Raji (cell line): Measurements from ENCODE around the gene TGFB3.

Experiments
- POLR2A ChIP-seq: IDR thresholded peaks from 2 replicates; pipeline ENCODE4 v1.6.1; 2011; ENCODE audit warnings: low read depth, low read length, control low read depth; ENCODE audit not compliant: insufficient read depth

The TGFB3 gene

DNA sequence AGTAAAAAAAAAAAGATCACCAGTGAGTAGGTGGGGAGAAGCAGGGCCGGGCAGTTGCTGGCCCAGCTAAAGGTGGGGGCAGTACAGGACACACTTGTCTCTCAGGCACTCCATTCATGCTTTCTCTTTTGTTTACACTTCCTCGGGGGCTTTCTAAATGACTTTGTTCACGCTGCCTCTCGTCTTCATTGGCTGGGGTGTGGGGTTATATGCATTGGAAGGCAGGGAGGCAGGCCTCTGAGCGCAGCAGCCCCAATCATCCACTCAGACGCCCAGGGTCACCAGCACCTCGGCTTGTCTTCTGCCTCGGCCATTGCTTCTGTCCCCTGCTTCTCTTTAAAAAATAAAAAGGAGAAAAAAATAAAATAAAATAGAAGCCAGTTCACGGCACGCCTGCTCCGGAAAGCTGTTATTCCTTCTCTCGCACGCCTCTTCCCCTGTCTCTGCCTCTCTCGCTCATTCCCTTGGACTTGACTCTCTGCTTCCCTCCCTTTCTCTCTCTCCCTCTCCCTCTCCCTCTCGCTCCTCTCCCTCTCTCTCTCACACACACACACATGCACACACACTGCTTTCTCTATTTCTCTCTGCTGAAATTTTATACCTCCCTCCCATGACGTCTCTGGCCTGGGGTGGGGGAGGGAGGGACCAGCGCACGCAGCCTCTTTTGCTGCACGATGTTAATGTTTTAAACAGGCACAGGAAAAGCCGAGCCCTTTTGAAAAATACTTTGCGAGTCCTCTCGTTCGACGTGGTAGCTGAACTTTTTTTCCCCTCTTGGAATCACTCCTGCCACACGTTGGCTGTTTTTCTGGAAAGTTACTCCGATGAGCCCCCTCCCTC lies at the start of gene TGFB3:
Gene TGFB3 (minus strand): TSS at position 570 of the 840 bp plus-strand sequence. CDS start 1,102 bp downstream, outside the sequence.
- no peak for TF ChIP-seq POLR2A

DNA sequence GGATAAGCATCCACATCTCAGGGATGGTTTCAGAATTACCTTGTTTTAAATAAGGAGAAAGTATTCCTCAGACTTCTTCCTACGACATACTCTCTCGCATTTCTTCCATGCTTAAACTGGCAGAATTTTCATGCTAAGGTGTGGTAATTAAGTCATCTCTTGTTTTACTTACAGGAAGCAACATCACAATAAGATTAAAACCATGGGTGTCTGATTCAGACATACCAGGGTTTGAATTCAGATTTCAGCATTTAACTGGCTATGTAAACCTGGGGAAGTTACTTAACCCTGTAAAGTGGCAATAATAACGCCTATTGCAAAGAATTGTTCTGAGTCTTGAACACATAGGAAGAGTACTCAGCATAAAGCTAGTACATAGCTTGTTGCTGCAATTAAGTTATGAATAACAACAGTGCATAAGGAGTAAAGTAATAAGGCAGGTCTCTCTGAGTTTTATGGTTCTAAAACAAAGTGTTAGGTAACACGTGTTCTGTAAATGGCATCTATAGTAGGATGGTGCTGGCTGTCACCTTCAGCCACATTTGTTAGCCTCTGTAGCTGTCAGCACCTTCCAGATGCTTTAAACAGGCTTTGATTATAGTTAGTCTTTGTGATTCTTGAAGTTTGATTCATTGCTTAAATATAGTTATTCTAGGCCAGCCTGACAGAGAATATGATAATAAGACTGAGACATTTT lies 42.6 kb upstream of the TGFB3 start:
- no peak for TF ChIP-seq POLR2A

DNA sequence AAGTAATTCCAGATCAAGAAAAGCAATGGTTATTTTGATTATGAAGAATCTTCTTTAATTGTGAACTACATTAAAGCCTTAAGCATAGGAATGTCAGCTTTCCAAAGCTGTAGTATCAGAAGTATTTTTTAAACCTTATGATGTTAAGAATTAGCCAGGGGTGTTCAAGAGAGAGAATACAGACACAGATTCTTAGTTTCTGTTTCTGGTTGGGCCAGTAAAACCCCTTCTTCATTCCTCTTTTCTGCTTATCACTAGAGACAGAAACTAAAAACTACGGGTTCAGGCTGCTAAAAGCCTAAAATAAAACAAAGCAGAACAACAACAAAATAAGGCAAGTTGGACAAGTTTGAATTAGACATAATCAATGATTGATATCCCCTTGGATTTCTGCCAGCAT lies 42.0 kb upstream of the TGFB3 start:
- TF ChIP-seq POLR2A = no peak

DNA sequence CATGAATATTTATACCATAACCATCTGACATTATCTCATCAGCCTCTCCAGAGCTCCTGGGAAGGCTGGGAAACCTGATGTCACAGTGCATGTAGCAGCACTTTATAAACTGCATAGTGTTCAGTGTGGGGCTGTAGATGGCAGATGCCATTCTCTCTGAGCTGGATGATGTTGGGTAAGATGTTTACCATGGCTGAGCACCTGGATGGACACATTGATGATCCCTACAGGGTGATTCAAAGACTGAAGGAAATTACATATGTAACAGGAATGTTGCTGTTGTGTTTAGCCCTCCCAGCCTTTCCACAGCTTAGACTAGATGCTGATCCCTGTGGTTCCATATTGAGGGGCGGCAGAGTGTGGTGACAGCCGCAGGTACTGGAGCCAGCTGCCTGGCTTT lies 41.2 kb upstream of the TGFB3 start:
- no peak for TF ChIP-seq POLR2A

DNA sequence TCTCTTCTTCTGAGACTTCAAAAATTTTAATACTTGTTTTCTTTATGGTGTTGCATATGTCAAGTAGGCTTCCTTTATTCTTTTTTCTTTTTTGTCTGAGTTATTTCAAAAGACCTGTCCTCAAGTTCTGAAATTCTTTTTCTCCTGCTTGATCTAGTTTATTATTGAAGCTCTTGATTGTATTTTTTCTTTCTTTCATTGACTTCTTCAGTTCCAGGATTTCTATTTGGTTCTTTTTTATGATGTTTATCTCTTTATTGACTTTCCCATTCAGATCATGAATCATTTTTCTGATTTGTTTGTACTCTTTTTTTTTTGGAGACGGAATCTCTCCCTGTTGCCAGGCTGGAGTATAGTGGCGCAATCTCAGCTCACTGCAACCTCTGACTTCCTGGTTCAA lies 37.9 kb upstream of the TGFB3 start:
- TF ChIP-seq POLR2A = no peak

DNA sequence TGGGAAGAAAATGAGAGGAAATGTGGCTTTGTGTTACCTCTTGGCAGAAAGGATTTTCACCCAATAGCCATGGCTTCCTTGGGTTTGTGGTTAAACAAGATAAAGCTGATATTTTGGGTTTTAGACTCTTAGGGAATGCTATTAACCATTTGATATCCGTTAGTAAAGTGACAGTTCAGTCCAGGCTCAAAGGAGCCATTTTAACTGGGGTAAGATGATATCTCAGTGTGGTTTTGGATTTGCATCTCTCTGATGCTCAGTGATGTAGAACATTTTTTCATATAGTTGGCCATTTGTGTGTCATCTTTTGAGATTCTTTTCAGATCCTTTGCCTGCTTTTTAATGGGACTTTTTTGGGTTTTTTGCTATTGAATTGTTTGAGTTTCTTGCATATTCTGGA lies 33.9 kb upstream of the TGFB3 start:
- no peak for TF ChIP-seq POLR2A

DNA sequence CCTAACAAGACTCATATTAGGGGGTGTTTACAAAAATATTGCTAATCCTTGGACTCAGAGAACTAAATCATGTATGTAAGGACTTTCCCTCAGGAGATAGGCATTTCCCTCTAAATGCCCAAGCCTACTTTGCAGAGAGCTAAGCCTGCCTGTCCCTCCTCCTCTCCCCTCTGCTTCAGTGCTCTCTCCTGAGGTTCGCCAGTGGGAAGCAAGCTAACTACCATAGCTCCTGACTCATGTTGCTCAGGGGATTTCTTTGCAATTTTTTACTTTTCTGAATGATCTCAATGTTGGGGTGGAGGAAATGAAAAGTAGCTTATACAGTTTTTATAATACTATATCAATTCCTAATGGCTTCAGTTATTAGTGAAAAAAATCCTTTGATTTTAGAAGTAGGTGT lies 33.4 kb upstream of the TGFB3 start:
- no peak for TF ChIP-seq POLR2A

DNA sequence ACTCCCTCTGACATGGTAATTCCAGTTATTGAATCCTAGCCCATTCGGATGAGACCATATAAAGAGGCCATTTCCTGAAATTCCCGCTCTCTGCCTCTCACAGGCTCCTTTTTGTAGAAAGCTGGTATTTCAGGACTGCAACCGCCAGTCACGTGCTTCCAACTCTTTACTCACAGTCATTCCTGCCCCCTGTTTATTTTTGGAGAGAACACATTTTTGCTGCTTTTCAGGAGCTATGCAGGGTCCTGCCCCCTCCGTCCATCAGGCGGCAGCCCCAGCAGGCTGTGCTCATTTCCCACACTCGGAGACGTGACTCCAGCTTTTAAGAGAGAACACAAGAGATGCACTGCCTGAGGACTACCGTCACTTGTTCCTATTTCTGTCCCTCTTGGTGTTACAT lies 30.6 kb upstream of the TGFB3 start:
- TF ChIP-seq POLR2A = no peak

DNA sequence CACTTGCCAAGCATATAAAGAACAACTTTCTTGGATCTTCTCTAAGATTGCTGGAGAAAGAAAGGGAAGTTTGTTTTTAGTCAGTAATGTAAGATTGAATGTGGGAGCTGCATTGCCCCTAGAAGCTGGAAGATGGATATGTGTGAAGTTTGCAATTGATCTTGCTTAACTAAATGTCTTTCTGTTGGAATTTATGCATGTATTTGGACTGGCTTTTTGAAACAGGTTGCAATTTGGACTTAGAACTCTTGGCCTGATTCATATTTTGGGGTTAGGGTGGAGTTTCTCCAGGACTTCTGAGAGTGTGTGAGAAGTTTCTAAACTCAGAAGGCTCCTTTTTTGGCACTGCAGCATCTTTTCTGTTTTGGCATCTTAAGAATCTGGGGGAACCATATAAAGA lies 30.1 kb upstream of the TGFB3 start:
- TF ChIP-seq POLR2A = no peak

DNA sequence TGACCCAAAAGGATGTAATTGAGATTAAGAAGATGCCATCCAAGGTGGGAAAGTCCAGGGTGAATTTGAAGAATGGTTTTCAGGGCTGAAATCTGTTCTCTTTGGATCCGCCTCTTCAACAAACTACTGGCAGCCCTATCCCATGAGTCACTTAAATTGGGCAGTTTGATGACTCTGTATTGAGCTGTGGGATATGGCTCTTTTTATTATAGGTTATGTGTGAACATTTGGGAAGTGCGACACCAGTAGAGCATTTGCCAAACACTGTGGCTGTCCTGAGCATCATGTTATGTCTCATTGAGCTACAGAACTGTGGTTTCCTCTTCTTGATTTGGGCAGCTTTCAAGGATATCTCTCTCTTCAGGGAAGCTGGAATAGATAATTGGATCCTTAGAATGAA lies 26.1 kb upstream of the TGFB3 start:
- TF ChIP-seq POLR2A = no peak

DNA sequence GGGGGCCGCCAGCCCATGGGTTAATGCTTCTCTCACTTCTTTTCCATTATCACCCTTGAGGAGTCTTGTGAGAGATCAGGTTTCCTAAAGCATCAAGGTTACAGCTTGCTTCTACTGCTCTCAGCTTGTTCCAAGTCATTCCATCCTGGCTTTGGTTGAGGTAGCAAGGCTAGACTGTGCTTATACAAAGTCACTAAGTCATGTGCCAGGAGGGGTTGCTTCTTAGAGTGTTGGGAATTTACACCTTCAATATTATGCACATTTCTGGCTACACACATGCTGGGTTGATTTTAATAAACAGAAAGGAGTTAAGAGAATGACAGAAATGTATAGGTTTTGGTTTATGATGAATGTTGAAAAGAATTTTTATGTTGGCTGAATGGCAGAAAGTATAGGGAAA lies 25.6 kb upstream of the TGFB3 start:
- TF ChIP-seq POLR2A = no peak

DNA sequence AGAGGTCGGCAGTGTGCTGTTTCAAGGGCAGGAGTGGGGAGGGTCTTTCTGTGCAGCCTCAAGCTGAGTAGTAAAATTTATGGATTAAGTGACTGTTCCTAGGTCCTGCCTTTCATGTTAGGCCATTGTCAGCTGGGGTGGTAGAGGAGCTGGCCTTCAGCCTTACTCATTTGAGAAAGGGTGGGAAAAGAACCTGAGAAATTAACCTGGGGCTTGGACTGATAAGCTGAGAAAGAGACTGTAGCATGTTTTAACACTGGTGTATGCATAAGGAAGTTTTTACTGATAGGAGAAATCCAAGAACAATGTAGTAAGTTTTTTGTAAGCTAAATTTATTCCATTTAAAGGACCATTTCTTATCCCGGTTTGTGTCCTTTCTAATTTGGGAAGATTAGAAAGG lies 24.5 kb upstream of the TGFB3 start:
- TF ChIP-seq POLR2A = no peak

DNA sequence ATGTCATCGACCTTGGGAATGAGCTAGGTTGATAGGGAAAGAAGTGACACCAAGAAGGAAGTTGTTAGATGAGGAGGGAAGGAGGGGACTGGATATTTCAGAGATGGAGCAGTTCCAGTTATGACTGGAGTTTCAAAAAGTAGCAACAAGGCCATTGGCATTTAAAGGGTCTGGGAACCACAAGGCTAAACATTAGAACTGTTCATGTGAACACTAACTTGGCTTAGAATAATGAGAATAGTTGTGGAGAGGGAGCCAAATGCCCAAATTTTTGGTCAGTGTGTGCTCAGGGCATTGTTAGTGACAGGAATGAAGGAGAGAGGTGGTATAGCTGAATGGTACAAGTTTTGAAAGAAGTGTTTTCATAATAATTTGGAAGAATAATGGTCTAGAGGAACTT lies 20.6 kb upstream of the TGFB3 start:
- no peak for TF ChIP-seq POLR2A

DNA sequence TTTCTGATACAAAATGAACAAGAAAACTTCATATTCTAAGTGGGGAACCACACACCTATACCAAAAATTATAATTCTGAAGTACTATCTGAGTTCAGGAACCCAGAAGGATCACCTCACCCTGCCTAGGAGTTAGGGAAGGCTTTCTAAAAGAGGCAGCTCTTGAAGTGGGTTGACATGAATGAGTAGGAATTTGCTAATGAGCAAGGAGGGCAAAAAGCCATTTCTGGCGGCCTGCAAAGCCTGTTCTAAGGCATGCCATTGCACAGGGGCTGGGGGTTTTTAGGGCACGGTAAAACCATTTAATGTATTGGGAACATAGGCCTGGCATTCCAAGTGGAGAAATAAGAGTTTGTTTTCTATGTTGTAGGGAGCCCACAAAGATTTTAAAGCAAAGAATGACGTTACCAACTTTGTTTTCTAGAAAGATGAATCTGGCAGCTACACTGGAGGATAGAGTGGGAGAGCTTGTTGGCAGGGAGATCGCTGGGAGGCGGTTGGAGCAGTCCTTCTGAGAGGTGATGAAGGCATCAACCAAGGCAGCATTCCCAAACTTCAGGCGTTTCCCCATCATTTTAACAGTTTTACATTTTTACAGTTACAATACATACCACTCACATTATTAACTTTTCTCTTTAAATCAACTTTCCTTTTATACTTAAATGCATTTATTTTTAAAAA lies 17.9 kb upstream of the TGFB3 start:
- TF ChIP-seq POLR2A = no peak

DNA sequence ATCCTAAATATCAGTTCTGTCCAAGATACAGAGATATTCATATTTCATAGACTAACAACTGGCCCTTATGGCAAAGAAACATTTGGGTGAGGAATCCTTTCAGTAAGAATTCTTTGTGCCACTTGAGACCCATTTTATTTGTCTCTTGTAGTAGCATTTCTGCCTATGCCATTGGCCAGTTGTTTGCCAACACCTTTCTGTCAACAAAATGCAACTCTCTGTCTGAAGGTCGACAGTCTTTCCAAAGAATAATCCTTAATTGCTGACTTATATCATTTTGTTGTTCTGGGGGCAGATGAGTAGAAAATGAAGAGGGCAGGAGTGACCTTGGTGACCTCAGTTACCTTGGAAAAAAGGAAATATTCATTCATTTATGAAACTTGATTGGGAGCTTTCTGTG lies 14.7 kb upstream of the TGFB3 start:
- TF ChIP-seq POLR2A = no peak
